ENCODE measurements around the gene BOLA2B.
"Not testable (repeated sequence)": the region's sequence is repeated elsewhere in the genome, so short reads cannot be mapped to it uniquely, and the experiment has no call there.

Gene BOLA2B

GRCh38 chr16:30184096-30184890, 9.2 kb downstream of the BOLA2B start:
- DNase-seq = peak; percentile 87

- peak; percentile 94 for DNase-seq
Observed at GRCh38 chr16:30183233-30184095, 10.0 kb downstream of the BOLA2B start, which contains the start of gene CORO1A. Gene CORO1A, plus strand, starts transcription at chr16:30183602. Its CDS starts 1,608 bp downstream, at chr16:30185210.

- DNase-seq = no peak
Observed at GRCh38 chr16:30180741-30181140, 12.7 kb downstream of the BOLA2B start.

- no peak for DNase-seq
Observed at GRCh38 chr16:30179931-30180330, 13.5 kb downstream of the BOLA2B start.

- no peak for DNase-seq
Observed at GRCh38 chr16:30179195-30179594, 14.3 kb downstream of the BOLA2B start.

GRCh38 chr16:30176876-30177275, 16.6 kb downstream of the BOLA2B start:
- DNase-seq = not testable (repeated sequence)

- peak; percentile 18 for DNase-seq
Observed at GRCh38 chr16:30173054-30173453, 20.4 kb downstream of the BOLA2B start.

GRCh38 chr16:30170145-30170544, 23.3 kb downstream of the BOLA2B start:
- DNase-seq = not testable (repeated sequence)

GRCh38 chr16:30169416-30169815, 24.1 kb downstream of the BOLA2B start:
- DNase-seq = not testable (repeated sequence)

GRCh38 chr16:30168746-30169145, 24.7 kb downstream of the BOLA2B start:
- not testable (repeated sequence) for DNase-seq

GRCh38 chr16:30166202-30166902, 27.1 kb downstream of the BOLA2B start:
- peak; percentile 94 for DNase-seq

- no peak for DNase-seq
Observed at GRCh38 chr16:30163538-30163937, 29.9 kb downstream of the BOLA2B start.

- DNase-seq = no peak
Observed at GRCh38 chr16:30157214-30157613, 36.3 kb downstream of the BOLA2B start.

- no peak for DNase-seq
Observed at GRCh38 chr16:30155188-30155587, 38.3 kb downstream of the BOLA2B start.

GRCh38 chr16:30152517-30152916, 40.9 kb downstream of the BOLA2B start:
- no peak for DNase-seq

GRCh38 chr16:30151091-30151490, 42.4 kb downstream of the BOLA2B start:
- no peak for DNase-seq

- DNase-seq = no peak
Observed at GRCh38 chr16:30149250-30149930, 44.1 kb downstream of the BOLA2B start.

GRCh38 chr16:30147843-30148510, 45.5 kb downstream of the BOLA2B start:
- DNase-seq = no peak

GRCh38 chr16:30145657-30146056, 47.8 kb downstream of the BOLA2B start:
- no peak for DNase-seq

GRCh38 chr16:30144917-30145316, 48.5 kb downstream of the BOLA2B start:
- no peak for DNase-seq

GRCh38 chr16:30144017-30144416, 49.4 kb downstream of the BOLA2B start:
- DNase-seq = no peak

- no peak for DNase-seq
Observed at GRCh38 chr16:30143347-30143702, 50.1 kb downstream of the BOLA2B start.
